IMR-90 (cell line): ENCODE measurements around the gene GRB14. TPM values are rescaled to one million over a fixed set of nuclear protein-coding genes. Genes with fewer than 3 reads are reported as not detected.

ENCODE experiments used
- ATAC-seq: fragments of 200-7000 bp; cut with Tn5 transposase; 2 replicates; pipeline ENCODE4 v1.9.1; 2020; ENCODE audit warnings: low read depth, mild to moderate bottlenecking, moderate library complexity
- BruUV-seq: library from RNA; stranded (reverse); fragments of 400-500 nt; replicated peaks from 2 replicates; lab custom pipeline; 2021; lab: Mats Ljungman, UMichigan
- CTCF ChIA-PET: fragments of 300-600 bp; formaldehyde crosslinking; extraction: SDS; loops from one replicate; lab custom pipeline; 2021; ENCODE audit warnings: antibody characterized with exemption; lab: Yijun Ruan, JAX
- POLR2A ChIA-PET: fragments of 300-600 bp; sonication (Branson Sonifier 250); formaldehyde crosslinking; loops from one replicate; lab custom pipeline; 2022; ENCODE audit warnings: antibody characterized with exemption; ENCODE audit not compliant: unreplicated experiment; lab: Charles Lee
- DNase-seq: peaks from one replicate; pipeline ENCODE4 v3.0.0; 2013
- H2AFZ ChIP-seq: replicated peaks from 2 replicates; pipeline ENCODE3; 2013; ENCODE audit warnings: low read length, mild to moderate bottlenecking; ENCODE audit not compliant: poor library complexity
- H2AK5ac ChIP-seq: 2 replicates; pipeline ENCODE4 v1.6.1; 2013; ENCODE audit warnings: low read depth, low read length, inconsistent platforms
- H2AK9ac ChIP-seq: replicated peaks from 2 replicates; pipeline ENCODE3; 2013; ENCODE audit warnings: mild to moderate bottlenecking, low read depth, low read length, moderate library complexity; ENCODE audit not compliant: poor library complexity
- H2BK120ac ChIP-seq: 2 replicates; pipeline ENCODE4 v1.6.1; 2013; ENCODE audit warnings: low read depth, low read length, inconsistent platforms
- H2BK15ac ChIP-seq: 3 replicates; pipeline ENCODE4 v1.6.1; 2013; ENCODE audit warnings: low read depth, low read length, inconsistent platforms
- H2BK20ac ChIP-seq: 2 replicates; pipeline ENCODE4 v1.6.1; 2013; ENCODE audit warnings: low read depth, mild to moderate bottlenecking, inconsistent platforms, low read length, moderate library complexity
- H2BK5ac ChIP-seq: 2 replicates; pipeline ENCODE4 v1.6.1; 2013; ENCODE audit warnings: mild to moderate bottlenecking, low read depth, low read length, inconsistent platforms; ENCODE audit not compliant: poor library complexity, severe bottlenecking
- H3K14ac ChIP-seq: replicated peaks from 2 replicates; pipeline ENCODE4 v1.6.1; 2013; ENCODE audit warnings: low read depth, low read length, inconsistent platforms
- H3K18ac ChIP-seq: 2 replicates; pipeline ENCODE4 v1.6.1; 2013; ENCODE audit warnings: low read depth, low read length, control low read depth
- H3K23ac ChIP-seq: 2 replicates; pipeline ENCODE4 v1.6.1; 2013; ENCODE audit warnings: low read depth, low read length, inconsistent platforms
- H3K27ac ChIP-seq: 2 replicates; pipeline ENCODE4 v1.5.1; 2013; ENCODE audit warnings: mild to moderate bottlenecking, control low read depth, low read length; ENCODE audit not compliant: insufficient read depth
- H3K27me3 ChIP-seq: 2 replicates; pipeline ENCODE4 v1.6.1; 2013; ENCODE audit warnings: low read length; ENCODE audit not compliant: control insufficient read depth, insufficient read depth
- H3K36me3 ChIP-seq: 2 replicates; pipeline ENCODE4 v1.6.1; 2013; ENCODE audit warnings: low read length, mixed read lengths; ENCODE audit not compliant: control insufficient read depth, insufficient read depth
- H3K4ac ChIP-seq: 2 replicates; pipeline ENCODE4 v1.6.1; 2013; ENCODE audit warnings: low read depth, low read length, inconsistent platforms
- H3K4me1 ChIP-seq: 2 replicates; pipeline ENCODE4 v1.6.1; 2013; ENCODE audit warnings: low read length, mixed read lengths; ENCODE audit not compliant: control insufficient read depth, insufficient read depth
- H3K4me2 ChIP-seq: 2 replicates; pipeline ENCODE4 v1.6.1; 2013; ENCODE audit warnings: low read depth, mild to moderate bottlenecking, control low read depth, low read length, moderate library complexity
- H3K4me3 ChIP-seq: 2 replicates; pipeline ENCODE4 v1.5.1; 2013; ENCODE audit warnings: low read depth, mild to moderate bottlenecking, control low read depth, low read length, moderate library complexity; ENCODE audit not compliant: insufficient read depth
- H3K56ac ChIP-seq: 2 replicates; pipeline ENCODE4 v1.6.1; 2013; ENCODE audit warnings: low read length, inconsistent platforms; ENCODE audit not compliant: insufficient read depth; ENCODE audit errors: extremely low read depth
- H3K79me1 ChIP-seq, 2 experiments: 2 replicates each; pipeline ENCODE4 v1.6.1; 2013; ENCODE audit warnings: low read length in 2 of 2, inconsistent platforms in 1 of 2, low read depth in 1 of 2
- H3K9ac ChIP-seq: 2 replicates; pipeline ENCODE4 v1.6.1; 2013; ENCODE audit warnings: low read depth, low read length, control low read depth
- H3K9me1 ChIP-seq: 2 replicates; pipeline ENCODE4 v1.6.1; 2013; ENCODE audit warnings: low read length, inconsistent platforms; ENCODE audit not compliant: insufficient read depth
- H3K9me3 ChIP-seq: 2 replicates; pipeline ENCODE4 v1.6.1; 2013; ENCODE audit warnings: low read length; ENCODE audit not compliant: control insufficient read depth, insufficient read depth
- H4K20me1 ChIP-seq: 2 replicates; pipeline ENCODE4 v1.6.1; 2013; ENCODE audit warnings: low read length, inconsistent platforms; ENCODE audit not compliant: insufficient read depth
- H4K5ac ChIP-seq: 2 replicates; pipeline ENCODE4 v1.6.1; 2013; ENCODE audit warnings: mild to moderate bottlenecking, low read depth, low read length, control low read depth
- H4K8ac ChIP-seq, 2 experiments: 2 replicates each; pipeline ENCODE4 v1.6.1; 2013; ENCODE audit warnings: low read depth in 2 of 2, low read length in 2 of 2, control low read depth in 1 of 2, inconsistent platforms in 1 of 2
- H4K91ac ChIP-seq: 2 replicates; pipeline ENCODE4 v1.6.1; 2013; ENCODE audit warnings: low read depth, low read length, inconsistent platforms; ENCODE audit not compliant: insufficient read depth
- BHLHE40 ChIP-seq: fragments of 150-350 bp; IDR thresholded peaks from 2 replicates; pipeline ENCODE4 v1.6.1; 2016; ENCODE audit warnings: mild to moderate bottlenecking, low read depth, low read length
- CEBPB ChIP-seq: IDR thresholded peaks from 2 replicates; pipeline ENCODE4 v1.6.1; 2012; ENCODE audit warnings: low read depth, low read length, improper control_type of control experiment
- CHD1 ChIP-seq: IDR thresholded peaks from 2 replicates; pipeline ENCODE4 v1.6.1; 2012; ENCODE audit warnings: low read depth, low read length, improper control_type of control experiment
- FOS ChIP-seq: fragments of 150-350 bp; IDR thresholded peaks from 2 replicates; pipeline ENCODE4 v1.6.1; 2016; ENCODE audit warnings: low read depth, low read length
- MAFK ChIP-seq: IDR thresholded peaks from 2 replicates; pipeline ENCODE4 v1.6.1; 2012; ENCODE audit warnings: low read depth, low read length, improper control_type of control experiment
- MAZ ChIP-seq: IDR thresholded peaks from 2 replicates; pipeline ENCODE4 v1.6.1; 2012; ENCODE audit warnings: low read depth, mild to moderate bottlenecking, low read length, improper control_type of control experiment, moderate library complexity, borderline replicate concordance
- MXI1 ChIP-seq: IDR thresholded peaks from 2 replicates; pipeline ENCODE4 v1.6.1; 2012; ENCODE audit warnings: low read depth, mild to moderate bottlenecking, low read length, moderate library complexity, borderline replicate concordance
- NFE2L2 ChIP-seq: fragments of 150-350 bp; IDR thresholded peaks from 2 replicates; pipeline ENCODE4 v1.6.1; 2016; ENCODE audit warnings: low read depth, mild to moderate bottlenecking, low read length
- POLR2A ChIP-seq: IDR thresholded peaks from 2 replicates; pipeline ENCODE4 v1.6.1; 2012; ENCODE audit warnings: mild to moderate bottlenecking, low read depth, low read length
- RAD21 ChIP-seq: IDR thresholded peaks from 2 replicates; pipeline ENCODE4 v1.6.1; 2012; ENCODE audit warnings: low read length, improper control_type of control experiment
- RCOR1 ChIP-seq: IDR thresholded peaks from 2 replicates; pipeline ENCODE4 v1.6.1; 2012; ENCODE audit warnings: mild to moderate bottlenecking, low read length, improper control_type of control experiment; ENCODE audit not compliant: insufficient replicate concordance
- RFX5 ChIP-seq: IDR thresholded peaks from 2 replicates; pipeline ENCODE4 v1.8.0; 2012; ENCODE audit warnings: low read depth, mild to moderate bottlenecking, low read length, moderate library complexity
- SMC3 ChIP-seq: fragments of 150-350 bp; IDR thresholded peaks from 2 replicates; pipeline ENCODE4 v1.6.1; 2016; ENCODE audit warnings: low read depth, mild to moderate bottlenecking, antibody characterized with exemption, low read length, moderate library complexity
- WGBS, 2 experiments: methylation state at CpG; one replicate each; pipeline versions ENCODE4 v1.1.5 to v1.1.7; 2013; ENCODE audit warnings: missing lambda C conversion rate in 2 of 2; ENCODE audit not compliant: insufficient read length in 1 of 2; ENCODE audit errors: extremely low coverage in 2 of 2; 5-methylcytosine and 5-hydroxymethylcytosine counted together
- dilution Hi-C: fragments of 300-500 bp; cut with HindIII; formaldehyde crosslinking; loops from one replicate; pipeline ENCODE4 v1.14.3; 2018; ENCODE audit warnings: low sequenced_read_pairs; ENCODE audit not compliant: unreplicated experiment
- in situ Hi-C: fragments of 300-500 bp; cut with MboI; formaldehyde crosslinking; loops from 3 replicates; pipeline ENCODE4 v1.14.3; 2019; ENCODE audit warnings: low sequenced_read_pairs, inconsistent platforms, mixed read lengths
- intact Hi-C: fragments of 100-400 bp; cut with micrococcal nuclease; formaldehyde crosslinking; loops from 2 replicates; pipeline ENCODE4 v1.10.0; 2022
- polyA plus RNA-seq, 3 experiments: library from polyadenylated mRNA; depleted of rRNA; stranded (reverse); fragments of >200 nt; gene quantifications; 2 replicates each; pipeline ENCODE4 v1.2.3, GENCODE V29; 2012; ENCODE audit warnings: low replicate concordance in 1 of 3
- total RNA-seq: library from RNA; depleted of rRNA; stranded (reverse); fragments of >200 nt; gene quantifications from 2 replicates; pipeline ENCODE4 v1.2.3, GENCODE V29; 2012
- TF ChIP-seq, protein P1 (sequence below): fragments of 150-350 bp; IDR thresholded peaks from 2 replicates; pipeline ENCODE4 v1.6.1; 2017; ENCODE audit warnings: mild to moderate bottlenecking, antibody characterized with exemption, low read length, low read depth
- TF ChIP-seq, protein P2 (sequence below): fragments of 150-350 bp; IDR thresholded peaks from 2 replicates; pipeline ENCODE4 v1.6.1; 2016; ENCODE audit warnings: low read depth, mild to moderate bottlenecking, low read length, moderate library complexity, borderline replicate concordance
- TF ChIP-seq, protein P3 (sequence below): conservative IDR thresholded peaks from 2 replicates; pipeline ENCODE4 v1.5.1; 2012; ENCODE audit warnings: mild to moderate bottlenecking, low read depth, low read length, improper control_type of control experiment

GRB14 gene
- total and polyA plus RNA-seq, 2 of the 4 experiments (the other 2 are of a cell fraction) = not detected

DNA sequence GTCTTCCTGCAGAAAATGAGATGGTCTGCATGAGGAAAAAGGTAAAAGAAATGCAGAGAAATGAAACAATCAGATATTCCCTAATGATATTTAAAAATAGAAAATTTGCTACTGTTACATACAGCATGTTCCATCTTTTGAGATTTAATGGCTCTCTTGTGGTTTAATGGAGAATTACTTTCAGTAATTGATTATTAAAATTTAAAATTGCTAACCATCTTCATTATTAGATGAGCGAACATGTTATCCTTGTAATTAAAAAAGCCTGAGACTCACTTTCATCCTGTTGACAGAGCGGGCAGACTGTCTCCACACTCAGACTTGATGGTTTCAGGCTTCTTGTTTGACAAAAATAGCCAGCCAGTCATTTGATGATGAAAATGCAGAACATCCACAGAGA, 171.0 kb downstream of the GRB14 start:
- Histone ChIP-seq H2BK20ac (no peak overlapping the region), H4K91ac (no peak overlapping the region), H3K23ac (no peak overlapping the region), H2BK120ac (no peak overlapping the region), H3K4ac (no peak overlapping the region), H4K8ac (no peak overlapping the region), H3K4me3 (no peak overlapping the region), H3K9ac (no peak overlapping the region), H4K5ac (no peak overlapping the region), H4K20me1 (no peaks in the 10 kb centered on the region), H3K27me3 (no peaks in the 10 kb centered on the region), H3K9me1 (no peaks in the 10 kb centered on the region), H3K18ac (no peak overlapping the region), H3K4me2 (no peak overlapping the region), H3K14ac (no peak overlapping the region), H3K4me1 (no peaks in the 10 kb centered on the region), H2BK5ac (no peak overlapping the region), H3K36me3 (no peaks in the 10 kb centered on the region), H3K27ac (no peak overlapping the region), H2BK15ac (no peak overlapping the region), H2AK9ac (no peak overlapping the region), H2AK5ac (no peak overlapping the region), H3K9me3 (no peaks in the 10 kb centered on the region), H3K79me1 (no peaks in the 10 kb centered on the region), H3K56ac (no peak overlapping the region), H2AFZ (no peak overlapping the region)
- intact Hi-C loops = no loop called here
- ChIA-PET POLR2A (no interaction called here), CTCF (no interaction called here)
- no peak for ATAC-seq
- dilution Hi-C loops = no loop called here
- no CpG with 5 or more reads among the region's 2 CpGs for WGBS, 2 experiments
- DNase-seq = no peak
- TF ChIP-seq CHD1 (no peak), NFE2L2 (no peak), MXI1 (no peak), CEBPB (no peak), POLR2A (no peak), MAZ (no peak), FOS (no peak), RAD21 (no peak), RFX5 (no peak), BHLHE40 (no peak), SMC3 (no peak), MAFK (no peak), RCOR1 (no peak)
- TF ChIP-seq, protein P1, sequence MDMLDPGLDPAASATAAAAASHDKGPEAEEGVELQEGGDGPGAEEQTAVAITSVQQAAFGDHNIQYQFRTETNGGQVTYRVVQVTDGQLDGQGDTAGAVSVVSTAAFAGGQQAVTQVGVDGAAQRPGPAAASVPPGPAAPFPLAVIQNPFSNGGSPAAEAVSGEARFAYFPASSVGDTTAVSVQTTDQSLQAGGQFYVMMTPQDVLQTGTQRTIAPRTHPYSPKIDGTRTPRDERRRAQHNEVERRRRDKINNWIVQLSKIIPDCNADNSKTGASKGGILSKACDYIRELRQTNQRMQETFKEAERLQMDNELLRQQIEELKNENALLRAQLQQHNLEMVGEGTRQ = no peak
- TF ChIP-seq, protein P2, sequence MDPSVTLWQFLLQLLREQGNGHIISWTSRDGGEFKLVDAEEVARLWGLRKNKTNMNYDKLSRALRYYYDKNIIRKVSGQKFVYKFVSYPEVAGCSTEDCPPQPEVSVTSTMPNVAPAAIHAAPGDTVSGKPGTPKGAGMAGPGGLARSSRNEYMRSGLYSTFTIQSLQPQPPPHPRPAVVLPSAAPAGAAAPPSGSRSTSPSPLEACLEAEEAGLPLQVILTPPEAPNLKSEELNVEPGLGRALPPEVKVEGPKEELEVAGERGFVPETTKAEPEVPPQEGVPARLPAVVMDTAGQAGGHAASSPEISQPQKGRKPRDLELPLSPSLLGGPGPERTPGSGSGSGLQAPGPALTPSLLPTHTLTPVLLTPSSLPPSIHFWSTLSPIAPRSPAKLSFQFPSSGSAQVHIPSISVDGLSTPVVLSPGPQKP = no peak
- TF ChIP-seq, protein P3, sequence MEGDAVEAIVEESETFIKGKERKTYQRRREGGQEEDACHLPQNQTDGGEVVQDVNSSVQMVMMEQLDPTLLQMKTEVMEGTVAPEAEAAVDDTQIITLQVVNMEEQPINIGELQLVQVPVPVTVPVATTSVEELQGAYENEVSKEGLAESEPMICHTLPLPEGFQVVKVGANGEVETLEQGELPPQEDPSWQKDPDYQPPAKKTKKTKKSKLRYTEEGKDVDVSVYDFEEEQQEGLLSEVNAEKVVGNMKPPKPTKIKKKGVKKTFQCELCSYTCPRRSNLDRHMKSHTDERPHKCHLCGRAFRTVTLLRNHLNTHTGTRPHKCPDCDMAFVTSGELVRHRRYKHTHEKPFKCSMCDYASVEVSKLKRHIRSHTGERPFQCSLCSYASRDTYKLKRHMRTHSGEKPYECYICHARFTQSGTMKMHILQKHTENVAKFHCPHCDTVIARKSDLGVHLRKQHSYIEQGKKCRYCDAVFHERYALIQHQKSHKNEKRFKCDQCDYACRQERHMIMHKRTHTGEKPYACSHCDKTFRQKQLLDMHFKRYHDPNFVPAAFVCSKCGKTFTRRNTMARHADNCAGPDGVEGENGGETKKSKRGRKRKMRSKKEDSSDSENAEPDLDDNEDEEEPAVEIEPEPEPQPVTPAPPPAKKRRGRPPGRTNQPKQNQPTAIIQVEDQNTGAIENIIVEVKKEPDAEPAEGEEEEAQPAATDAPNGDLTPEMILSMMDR = no peak
- no TSS peak for BruUV-seq
- in situ Hi-C loops = no loop called here
